Upper lobe of right lung (tissue), 1 donor: ENCODE measurements around the gene ADGRV1. TPM values are rescaled to one million over a fixed set of nuclear protein-coding genes. Genes with fewer than 3 reads are reported as not detected.
"Not testable (repeated sequence)": the region's sequence is repeated elsewhere in the genome, so short reads cannot be mapped to it uniquely, and the experiment has no call there.

ENCODE experiments used
- ATAC-seq: fragments of 200-7000 bp; cut with Tn5 transposase; one replicate; pipeline ENCODE4 v1.9.1; 2020; ENCODE audit warnings: mild to moderate bottlenecking, moderate library complexity
- DNase-seq: peaks from one replicate; pipeline ENCODE4 v3.0.0-alpha.2; 2020
- H3K27ac ChIP-seq: fragments of 200-600 bp; one replicate; pipeline ENCODE4 v1.8.0; 2022
- H3K27me3 ChIP-seq: fragments of 200-600 bp; one replicate; pipeline ENCODE4 v1.8.0; 2022; ENCODE audit warnings: mild to moderate bottlenecking
- H3K36me3 ChIP-seq: fragments of 200-600 bp; one replicate; pipeline ENCODE4 v1.8.0; 2022
- H3K4me1 ChIP-seq: fragments of 200-600 bp; one replicate; pipeline ENCODE4 v1.8.0; 2022
- H3K4me3 ChIP-seq: fragments of 200-600 bp; one replicate; pipeline ENCODE4 v1.8.0; 2022; ENCODE audit warnings: mild to moderate bottlenecking
- H3K9me3 ChIP-seq: fragments of 200-600 bp; one replicate; pipeline ENCODE4 v1.8.0; 2022
- intact Hi-C: fragments of 100-400 bp; cut with DNase I; formaldehyde crosslinking; loops from one replicate; pipeline ENCODE4 v1.11.0; 2022
- total RNA-seq: library from RNA; stranded (reverse); fragmentation: NEBNext Ultra II Directional; extraction: Animal tissue kit (Norgen Biotek cat#: 25700); gene quantifications from one replicate; pipeline ENCODE4 v1.2.1, GENCODE V29; 2021
- TF ChIP-seq, protein P1 (sequence below): fragments of 200-600 bp; IDR thresholded peaks from one replicate; pipeline ENCODE4 v1.8.0; 2022; ENCODE audit warnings: antibody characterized with exemption
- donor health status: DM: no; HTN: yes; CAD: no; lungs with severe emphysema.

ADGRV1 gene
- total RNA-seq, 1 donor from 2014 or later: 47.1 TPM

DNA sequence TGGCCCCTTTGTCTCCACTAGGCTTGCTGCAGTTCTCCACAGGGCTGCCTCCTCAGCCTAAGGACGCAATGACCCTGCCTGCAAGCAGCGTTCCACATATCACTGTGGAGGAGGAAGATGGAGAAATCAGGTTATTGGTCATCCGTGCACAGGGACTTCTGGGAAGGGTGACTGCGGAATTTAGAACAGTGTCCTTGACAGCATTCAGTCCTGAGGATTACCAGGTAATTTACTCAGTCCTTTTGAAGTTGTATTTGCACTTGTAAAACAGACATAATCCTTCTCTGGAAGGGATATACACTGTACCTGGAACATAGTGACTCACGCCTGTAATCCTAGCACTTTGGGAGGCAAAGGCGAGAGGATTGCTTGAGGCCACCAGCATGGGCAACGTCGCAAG is 116.6 kb downstream of the ADGRV1 start:
- Histone ChIP-seq H3K4me3 (no peak overlapping the region), H3K9me3 (no peaks in the 10 kb centered on the region), H3K36me3 (no peaks in the 10 kb centered on the region), H3K27ac (no peak overlapping the region), H3K4me1 (no peaks in the 10 kb centered on the region), H3K27me3 (no peaks in the 10 kb centered on the region)
- DNase-seq: no peak
- intact Hi-C loops: no loop called here
- no peak for ATAC-seq
- TF ChIP-seq, protein P1, sequence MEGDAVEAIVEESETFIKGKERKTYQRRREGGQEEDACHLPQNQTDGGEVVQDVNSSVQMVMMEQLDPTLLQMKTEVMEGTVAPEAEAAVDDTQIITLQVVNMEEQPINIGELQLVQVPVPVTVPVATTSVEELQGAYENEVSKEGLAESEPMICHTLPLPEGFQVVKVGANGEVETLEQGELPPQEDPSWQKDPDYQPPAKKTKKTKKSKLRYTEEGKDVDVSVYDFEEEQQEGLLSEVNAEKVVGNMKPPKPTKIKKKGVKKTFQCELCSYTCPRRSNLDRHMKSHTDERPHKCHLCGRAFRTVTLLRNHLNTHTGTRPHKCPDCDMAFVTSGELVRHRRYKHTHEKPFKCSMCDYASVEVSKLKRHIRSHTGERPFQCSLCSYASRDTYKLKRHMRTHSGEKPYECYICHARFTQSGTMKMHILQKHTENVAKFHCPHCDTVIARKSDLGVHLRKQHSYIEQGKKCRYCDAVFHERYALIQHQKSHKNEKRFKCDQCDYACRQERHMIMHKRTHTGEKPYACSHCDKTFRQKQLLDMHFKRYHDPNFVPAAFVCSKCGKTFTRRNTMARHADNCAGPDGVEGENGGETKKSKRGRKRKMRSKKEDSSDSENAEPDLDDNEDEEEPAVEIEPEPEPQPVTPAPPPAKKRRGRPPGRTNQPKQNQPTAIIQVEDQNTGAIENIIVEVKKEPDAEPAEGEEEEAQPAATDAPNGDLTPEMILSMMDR: no peak

DNA sequence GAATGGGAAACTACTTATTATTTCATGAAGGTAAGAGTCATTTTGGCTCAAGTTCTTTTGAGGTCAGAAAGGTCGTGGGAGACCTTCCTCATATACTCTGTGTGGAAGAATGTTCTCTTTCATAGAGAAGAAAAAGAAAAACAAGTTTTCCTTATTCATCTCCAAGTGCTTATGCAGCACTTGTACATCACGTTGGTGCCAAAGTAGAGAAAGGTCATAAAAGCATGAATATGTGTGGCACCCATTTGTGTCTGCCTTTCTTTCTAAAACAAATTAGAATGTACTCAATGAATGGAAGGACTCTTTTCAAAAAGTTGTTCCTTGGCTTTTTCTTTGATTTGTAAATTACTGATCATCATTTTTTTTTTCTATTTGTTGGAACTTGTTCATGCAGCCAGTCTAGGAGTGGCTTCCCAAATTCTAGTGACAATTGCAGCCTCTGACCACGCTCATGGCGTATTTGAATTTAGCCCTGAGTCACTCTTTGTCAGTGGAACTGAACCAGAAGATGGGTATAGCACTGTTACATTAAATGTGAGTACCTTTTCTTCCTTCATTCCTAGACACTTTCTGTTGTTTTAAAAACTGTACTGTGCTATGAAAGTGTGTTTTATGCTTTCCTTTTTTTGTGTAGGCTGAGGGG is 122.4 kb downstream of the ADGRV1 start:
- DNase-seq (no peak), ATAC-seq (no peak)
- Histone ChIP-seq H3K36me3 (no peaks in the 10 kb centered on the region), H3K27ac (no peak overlapping the region), H3K9me3 (no peaks in the 10 kb centered on the region), H3K4me1 (no peaks in the 10 kb centered on the region), H3K4me3 (no peak overlapping the region), H3K27me3 (no peaks in the 10 kb centered on the region)
- intact Hi-C loops: no loop called here
- TF ChIP-seq, protein P1: no peak

DNA sequence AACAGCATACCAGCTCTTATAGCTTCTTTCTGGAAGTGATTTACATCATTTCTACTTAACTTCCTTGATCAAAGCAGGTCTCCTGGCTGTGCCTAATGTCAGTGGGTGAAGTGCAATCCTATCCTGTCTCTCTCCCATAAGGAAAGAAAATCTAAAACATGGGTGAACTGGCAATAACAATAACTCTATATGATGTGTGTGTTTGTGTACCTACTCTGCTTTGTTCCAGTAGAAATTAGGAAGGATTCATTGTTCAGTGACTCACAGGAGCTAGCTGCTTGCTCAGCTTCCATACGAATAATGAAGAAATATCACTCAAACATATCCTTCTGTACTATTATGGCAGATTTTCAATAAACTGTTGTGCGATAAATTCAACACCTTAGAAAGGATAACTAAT is 123.7 kb downstream of the ADGRV1 start:
- no peaks in the 10 kb centered on the region for H3K9me3 ChIP-seq
- H3K36me3 ChIP-seq: no peaks in the 10 kb centered on the region
- H3K27me3 ChIP-seq: no peaks in the 10 kb centered on the region
- ATAC-seq: no peak
- no peak overlapping the region for H3K27ac ChIP-seq
- DNase-seq: no peak
- TF ChIP-seq, protein P1: no peak
- no peaks in the 10 kb centered on the region for H3K4me1 ChIP-seq
- no peak overlapping the region for H3K4me3 ChIP-seq
- intact Hi-C loops: no loop called here

DNA sequence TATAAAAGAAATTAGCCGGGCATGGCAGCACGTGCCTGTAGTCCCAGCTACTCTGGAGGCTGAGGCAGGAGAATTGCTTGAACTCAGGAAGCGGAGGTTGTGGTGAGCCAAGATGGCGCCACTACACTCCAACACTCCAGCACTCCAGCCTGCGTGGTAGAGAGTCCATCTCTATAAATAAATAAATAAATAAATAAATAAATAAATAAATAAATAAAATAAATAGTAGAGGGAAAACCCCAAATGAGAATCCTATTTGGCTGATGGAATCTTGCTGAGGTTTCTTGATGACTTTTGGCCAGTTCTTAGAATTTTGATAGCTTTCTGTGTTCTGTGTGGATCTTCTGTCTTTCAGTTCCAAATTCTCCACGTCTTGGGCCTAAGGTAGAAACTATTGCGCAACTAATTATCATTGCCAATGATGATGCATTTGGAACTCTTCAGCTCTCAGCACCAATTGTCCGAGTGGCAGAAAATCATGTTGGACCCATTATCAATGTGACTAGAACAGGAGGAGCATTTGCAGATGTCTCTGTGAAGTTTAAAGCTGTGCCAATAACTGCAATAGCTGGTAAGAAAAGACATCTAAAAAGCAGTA is 126.9 kb downstream of the ADGRV1 start:
- no peaks in the 10 kb centered on the region for H3K9me3 ChIP-seq
- H3K4me3 ChIP-seq: no peak overlapping the region
- intact Hi-C loops: no loop called here
- H3K27ac ChIP-seq: no peak overlapping the region
- DNase-seq: no peak
- H3K27me3 ChIP-seq: no peaks in the 10 kb centered on the region
- no peaks in the 10 kb centered on the region for H3K4me1 ChIP-seq
- no peak for ATAC-seq
- H3K36me3 ChIP-seq: no peaks in the 10 kb centered on the region
- TF ChIP-seq, protein P1: no peak

DNA sequence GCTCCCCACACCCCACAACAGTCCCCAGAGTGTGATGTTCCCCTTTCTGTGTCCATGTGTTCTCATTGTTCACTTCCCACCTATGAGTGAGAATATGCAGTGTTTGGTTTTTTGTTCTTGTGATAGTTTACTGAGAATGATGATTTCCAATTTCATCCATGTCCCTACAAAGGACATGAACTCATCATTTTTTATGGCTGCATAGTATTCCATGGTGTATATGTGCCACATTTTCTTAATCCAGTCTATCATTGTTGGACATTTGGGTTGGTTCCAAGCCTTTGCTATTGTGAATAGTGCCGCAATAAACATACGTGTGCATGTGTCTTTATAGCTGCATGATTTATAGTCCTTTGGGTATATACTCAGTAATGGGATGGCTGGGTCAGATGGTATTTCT is 127.8 kb downstream of the ADGRV1 start:
- H3K9me3 ChIP-seq, intact Hi-C loops, H3K27ac ChIP-seq, H3K36me3 ChIP-seq, H3K4me3 ChIP-seq, DNase-seq, H3K4me1 ChIP-seq, H3K27me3 ChIP-seq, ATAC-seq: not testable (repeated sequence)

DNA sequence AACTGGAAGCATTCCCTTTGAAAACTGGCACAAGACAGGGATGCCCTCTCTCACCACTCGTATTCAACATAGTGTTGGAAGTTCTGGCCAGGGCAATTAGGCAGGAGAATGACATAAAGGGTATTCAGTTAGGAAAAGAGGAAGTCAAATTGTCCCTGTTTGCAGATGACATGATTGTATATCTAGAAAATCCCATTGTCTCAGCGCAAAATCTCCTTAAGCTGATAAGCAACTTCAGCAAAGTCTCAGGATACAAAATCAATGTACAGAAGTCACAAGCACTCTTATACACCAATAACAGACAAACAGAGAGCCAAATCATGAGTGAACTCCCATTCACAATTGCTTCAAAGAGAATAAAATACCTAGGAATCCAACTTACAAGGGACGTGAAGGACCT is 128.9 kb downstream of the ADGRV1 start:
- H3K27ac ChIP-seq, H3K4me3 ChIP-seq, H3K36me3 ChIP-seq, intact Hi-C loops, DNase-seq, H3K27me3 ChIP-seq, H3K4me1 ChIP-seq, H3K9me3 ChIP-seq, ATAC-seq: not testable (repeated sequence)
